LHCN-M2 (cell line): ENCODE data around the gene BARHL1. TPM values are rescaled to one million over a fixed set of nuclear protein-coding genes. Genes with fewer than 3 reads are reported as not detected.
"Not testable (repeated sequence)": the region's sequence is repeated elsewhere in the genome, so short reads cannot be mapped to it uniquely, and the experiment has no call there.

Source experiments
- DNase-seq: peaks from one replicate; pipeline ENCODE4 v3.0.0-alpha.2; 2012; ENCODE audit warnings: low read depth
- total RNA-seq: library from RNA; depleted of rRNA; stranded (reverse); fragments of >200 nt; gene quantifications from 2 replicates; pipeline ENCODE4 v1.2.3, GENCODE V29; 2014

BARHL1 gene
- total RNA-seq, 1 experiment from 2014 or later = not detected

- no peak for DNase-seq
Observed at GRCh38 chr9:132556235-132556634, 26.2 kb upstream of the BARHL1 start.

GRCh38 chr9:132556714-132557113 lies 25.7 kb upstream of the BARHL1 start:
- DNase-seq = no peak

GRCh38 chr9:132557159-132557558 lies 25.2 kb upstream of the BARHL1 start:
- no peak for DNase-seq

- DNase-seq = no peak
Observed at GRCh38 chr9:132559711-132560110, 22.7 kb upstream of the BARHL1 start.

GRCh38 chr9:132560616-132561202 lies 21.7 kb upstream of the BARHL1 start:
- DNase-seq = no peak

GRCh38 chr9:132562306-132562573 lies 20.2 kb upstream of the BARHL1 start:
- no peak for DNase-seq

- DNase-seq = no peak
Observed at GRCh38 chr9:132564526-132564925, 17.9 kb upstream of the BARHL1 start.

GRCh38 chr9:132568787-132569186 lies 13.6 kb upstream of the BARHL1 start:
- DNase-seq = not testable (repeated sequence)

- no peak for DNase-seq
Observed at GRCh38 chr9:132571806-132572600, 10.4 kb upstream of the BARHL1 start.

GRCh38 chr9:132572921-132573320 lies 9.5 kb upstream of the BARHL1 start:
- peak; percentile 19 for DNase-seq

GRCh38 chr9:132575005-132575609 lies 7.3 kb upstream of the BARHL1 start:
- DNase-seq = peak; percentile 56

GRCh38 chr9:132575811-132576210 lies 6.6 kb upstream of the BARHL1 start:
- no peak for DNase-seq

GRCh38 chr9:132577119-132577518 lies 5.3 kb upstream of the BARHL1 start:
- no peak for DNase-seq

- DNase-seq = no peak
Observed at GRCh38 chr9:132578367-132578932, 4.0 kb upstream of the BARHL1 start.

GRCh38 chr9:132579427-132579798 lies 3.0 kb upstream of the BARHL1 start:
- DNase-seq = no peak

GRCh38 chr9:132582786-132583583 lies 579 bp downstream of the BARHL1 start:
- DNase-seq = no peak

GRCh38 chr9:132583584-132584304 lies 1.3 kb downstream of the BARHL1 start:
- DNase-seq = no peak

- DNase-seq = peak; percentile 30
Observed at GRCh38 chr9:132584601-132585560, 2.5 kb downstream of the BARHL1 start.

- no peak for DNase-seq
Observed at GRCh38 chr9:132585954-132586829, 3.8 kb downstream of the BARHL1 start.
